IPS-18a (cell line): ENCODE data around the gene HEATR1.

Experiments
- H3K27ac ChIP-seq: one replicate; pipeline ENCODE4 v1.5.1; 2013; ENCODE audit warnings: low read length
- H3K27me3 ChIP-seq: one replicate; pipeline ENCODE4 v1.6.1; 2013; ENCODE audit warnings: mild to moderate bottlenecking, low read length; ENCODE audit not compliant: control insufficient read depth, insufficient read depth
- H3K36me3 ChIP-seq: one replicate; pipeline ENCODE4 v1.6.1; 2013; ENCODE audit warnings: low read depth, low read length; ENCODE audit not compliant: control insufficient read depth
- H3K4me1 ChIP-seq: one replicate; pipeline ENCODE4 v1.6.1; 2013; ENCODE audit warnings: low read depth, low read length; ENCODE audit not compliant: control insufficient read depth
- H3K4me3 ChIP-seq: one replicate; pipeline ENCODE4 v1.5.1; 2013; ENCODE audit warnings: low read length
- H3K9ac ChIP-seq: one replicate; pipeline ENCODE4 v1.6.1; 2013; ENCODE audit warnings: mild to moderate bottlenecking, low read length, moderate library complexity
- H3K9me3 ChIP-seq: one replicate; pipeline ENCODE4 v1.6.1; 2013; ENCODE audit warnings: low read depth, low read length; ENCODE audit not compliant: control insufficient read depth

The HEATR1 gene

GRCh38 chr1:236532850-236533249 is 71.5 kb downstream of the HEATR1 start:
- Histone ChIP-seq H3K4me3 (no peak overlapping the region), H3K9ac (no peak overlapping the region), H3K9me3 (no peaks in the 10 kb centered on the region), H3K4me1 (no peaks in the 10 kb centered on the region), H3K36me3 (no peaks in the 10 kb centered on the region), H3K27me3 (no peaks in the 10 kb centered on the region), H3K27ac (no peak overlapping the region)

- Histone ChIP-seq H3K27me3 (no peaks in the 10 kb centered on the region), H3K4me1 (no peaks in the 10 kb centered on the region), H3K36me3 (no peaks in the 10 kb centered on the region), H3K27ac (no peak overlapping the region), H3K4me3 (no peak overlapping the region), H3K9me3 (no peaks in the 10 kb centered on the region), H3K9ac (no peak overlapping the region)
Measured at GRCh38 chr1:236530959-236531358, 73.4 kb downstream of the HEATR1 start.

DNA sequence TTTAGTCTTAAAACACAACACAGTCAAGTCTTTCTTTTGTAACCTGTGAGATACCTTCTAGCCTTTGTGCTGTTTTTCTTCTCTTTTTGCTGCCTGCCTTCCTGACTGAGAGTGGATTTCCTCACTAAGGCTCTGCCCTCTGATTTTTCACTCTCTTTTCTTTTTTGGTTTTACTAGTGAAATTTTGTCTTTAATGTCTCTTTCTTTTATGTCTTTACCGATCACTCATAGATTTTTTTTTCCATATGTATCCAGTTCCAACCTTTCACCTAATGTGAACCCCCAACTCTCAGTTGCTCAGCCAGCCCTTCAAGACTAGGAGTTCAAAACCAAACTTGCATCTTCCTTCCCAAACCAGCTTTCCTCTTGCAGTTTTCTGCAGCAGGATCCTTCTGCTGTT is 74.0 kb downstream of the HEATR1 start:
- Histone ChIP-seq H3K27me3 (no peaks in the 10 kb centered on the region), H3K27ac (no peak overlapping the region), H3K4me1 (no peaks in the 10 kb centered on the region), H3K9me3 (no peaks in the 10 kb centered on the region), H3K9ac (no peak overlapping the region), H3K4me3 (no peak overlapping the region), H3K36me3 (no peaks in the 10 kb centered on the region)

- H3K36me3 ChIP-seq = no peaks in the 10 kb centered on the region
- H3K4me3 ChIP-seq = no peak overlapping the region
- no peak overlapping the region for H3K27ac ChIP-seq
- no peaks in the 10 kb centered on the region for H3K4me1 ChIP-seq
- H3K9ac ChIP-seq = no peak overlapping the region
- H3K27me3 ChIP-seq = peaks cover 24% of the 10 kb centered on the region
- H3K9me3 ChIP-seq = no peaks in the 10 kb centered on the region
Measured at GRCh38 chr1:236526079-236526478, 78.2 kb downstream of the HEATR1 start.

- Histone ChIP-seq H3K4me1 (no peaks in the 10 kb centered on the region), H3K9me3 (no peaks in the 10 kb centered on the region), H3K36me3 (no peaks in the 10 kb centered on the region), H3K9ac (peak overlapping the region; percentile 43), H3K4me3 (peak overlapping the region; percentile 72), H3K27ac (no peak overlapping the region), H3K27me3 (peaks cover 24% of the 10 kb centered on the region)
Measured at GRCh38 chr1:236524895-236525184, 79.5 kb downstream of the HEATR1 start.

DNA sequence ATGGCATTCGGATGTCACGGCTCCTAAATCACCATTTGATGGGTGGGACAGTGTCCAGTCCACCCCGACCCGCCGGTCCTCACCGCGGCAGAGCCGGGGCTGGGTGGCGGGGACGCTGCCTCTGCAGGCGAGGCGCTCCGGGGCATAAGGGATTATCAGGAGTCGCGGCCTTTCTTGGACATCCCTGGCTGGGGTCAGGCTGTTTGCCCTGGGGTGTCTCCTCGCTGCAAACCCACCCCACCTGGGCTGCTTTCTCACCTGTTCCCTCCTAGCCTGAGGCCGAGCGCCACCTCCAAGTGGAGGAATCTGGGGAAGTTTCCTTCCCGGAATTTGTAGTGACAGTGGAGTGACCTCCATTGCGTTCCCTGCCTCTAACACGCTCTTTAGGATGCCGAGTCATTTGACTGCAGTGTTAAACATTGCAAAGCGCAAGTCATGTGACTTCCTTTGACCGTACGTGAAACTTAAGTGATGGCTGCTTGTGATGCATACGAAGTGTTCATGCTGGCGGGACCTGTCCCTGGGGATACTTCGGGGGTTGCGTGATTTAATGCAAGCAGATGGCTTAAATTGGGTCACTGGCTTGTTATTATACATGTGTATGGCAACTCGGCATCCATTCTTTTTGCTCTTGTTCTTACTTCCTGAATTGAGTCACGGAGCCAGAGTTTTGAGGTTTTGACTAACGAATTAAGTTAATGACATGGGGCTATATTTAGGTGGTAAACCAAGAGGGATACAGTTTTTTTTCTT is 80.0 kb downstream of the HEATR1 start:
- H3K36me3 ChIP-seq = no peaks in the 10 kb centered on the region
- no peaks in the 10 kb centered on the region for H3K9me3 ChIP-seq
- H3K9ac ChIP-seq = peak overlapping the region; percentile 43
- H3K4me3 ChIP-seq = peak overlapping the region; percentile 72
- no peaks in the 10 kb centered on the region for H3K4me1 ChIP-seq
- H3K27me3 ChIP-seq = peaks cover 24% of the 10 kb centered on the region
- no peak overlapping the region for H3K27ac ChIP-seq

DNA sequence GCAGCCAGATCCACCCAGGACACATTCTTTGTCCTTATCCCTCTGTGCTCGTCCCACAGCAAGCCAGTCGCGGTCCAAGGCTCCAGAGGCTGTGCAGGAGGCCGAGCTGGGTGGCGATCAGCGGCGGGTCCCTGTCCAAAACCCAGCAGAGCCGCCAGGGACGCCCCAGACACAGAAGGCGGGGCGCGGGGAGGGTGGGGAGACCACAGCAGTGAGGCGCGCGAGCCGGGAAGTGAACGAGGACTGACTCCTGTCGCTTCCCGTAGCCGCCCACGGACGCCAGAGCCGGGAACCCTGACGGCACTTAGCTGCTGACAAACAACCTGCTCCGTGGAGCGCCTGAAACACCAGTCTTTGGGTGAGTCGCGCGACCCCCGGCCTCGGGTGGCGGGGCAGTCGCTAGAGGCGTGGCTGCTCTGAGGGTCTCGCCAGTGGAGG is 80.6 kb downstream of the HEATR1 start, which contains the start of gene LGALS8:
TSS of gene LGALS8 (plus strand) at position 279 of the 438 bp plus-strand sequence. CDS start 2,089 bp downstream, outside the sequence.
- Histone ChIP-seq H3K4me3 (peak within 1 kb of the TSS; percentile 72), H3K36me3 (no peaks in the 10 kb centered on the region), H3K9me3 (no peaks in the 10 kb centered on the region), H3K27ac (no peak within 1 kb of the TSS), H3K27me3 (peaks cover 24% of the 10 kb centered on the region), H3K9ac (peak within 1 kb of the TSS; percentile 43), H3K4me1 (no peaks in the 10 kb centered on the region)

GRCh38 chr1:236522937-236523703 is 81.2 kb downstream of the HEATR1 start:
- Histone ChIP-seq H3K9ac (no peak overlapping the region), H3K4me3 (peak overlapping the region; percentile 72), H3K27me3 (peaks cover 24% of the 10 kb centered on the region), H3K27ac (no peak overlapping the region), H3K9me3 (no peaks in the 10 kb centered on the region), H3K36me3 (no peaks in the 10 kb centered on the region), H3K4me1 (no peaks in the 10 kb centered on the region)

DNA sequence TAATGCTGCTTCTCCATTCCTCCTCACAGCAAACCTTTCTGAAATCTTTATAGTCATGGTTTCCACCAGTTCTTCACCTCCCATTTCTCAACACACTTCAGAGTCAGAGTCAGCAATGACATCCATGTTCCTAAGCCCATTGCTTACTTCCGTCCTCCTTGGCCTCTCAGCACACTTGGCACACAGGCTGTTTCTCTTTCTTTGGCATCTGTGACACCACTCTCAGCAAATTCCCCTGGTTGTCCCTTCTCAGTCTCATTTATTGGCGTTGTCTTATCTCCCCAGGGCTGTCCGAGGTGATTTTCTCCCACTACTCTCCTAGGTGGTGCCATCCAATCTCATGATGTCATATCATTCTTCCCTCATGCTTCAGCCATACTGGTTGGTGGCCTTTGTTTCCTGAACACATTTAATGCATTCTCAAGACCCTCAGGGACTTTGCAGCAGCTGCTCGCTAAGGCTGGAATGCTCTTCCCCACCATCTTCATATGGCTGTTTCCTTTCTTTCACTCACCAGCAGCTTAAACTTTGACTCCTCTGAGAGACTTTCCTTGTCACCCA is 83.8 kb downstream of the HEATR1 start:
- Histone ChIP-seq H3K27me3 (peaks cover 24% of the 10 kb centered on the region), H3K9ac (no peak overlapping the region), H3K9me3 (no peaks in the 10 kb centered on the region), H3K36me3 (no peaks in the 10 kb centered on the region), H3K27ac (no peak overlapping the region), H3K4me1 (peaks cover 8% of the 10 kb centered on the region), H3K4me3 (no peak overlapping the region)

DNA sequence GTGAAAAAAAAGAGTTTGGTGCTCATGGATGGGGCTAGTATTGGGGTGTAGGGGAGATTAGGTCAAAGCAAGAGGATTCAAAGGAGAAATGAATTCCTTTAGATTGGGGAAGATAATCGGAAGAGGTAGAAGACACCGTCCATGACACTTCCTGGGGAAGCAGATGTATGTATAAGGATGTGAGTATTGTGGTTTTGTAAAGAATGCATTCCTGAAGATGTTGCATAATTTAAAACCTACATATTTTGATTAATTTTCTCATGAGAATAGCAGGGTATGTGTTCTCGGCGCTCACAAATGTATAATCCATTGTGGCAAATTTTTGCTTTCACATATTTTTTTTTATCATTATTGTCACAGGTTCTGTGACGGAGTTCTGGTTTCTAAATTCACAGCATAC is 86.0 kb downstream of the HEATR1 start:
- Histone ChIP-seq H3K4me3 (no peak overlapping the region), H3K36me3 (no peaks in the 10 kb centered on the region), H3K27me3 (peaks cover 7% of the 10 kb centered on the region), H3K27ac (no peak overlapping the region), H3K4me1 (peaks cover 8% of the 10 kb centered on the region), H3K9me3 (no peaks in the 10 kb centered on the region), H3K9ac (no peak overlapping the region)

GRCh38 chr1:236516929-236517704 is 87.2 kb downstream of the HEATR1 start:
- no peak overlapping the region for H3K27ac ChIP-seq

More at GRCh38 chr1:236516929-236517704, 87.2 kb downstream of the HEATR1 start:
- Histone ChIP-seq H3K4me1 (peaks cover 8% of the 10 kb centered on the region), H3K9ac (no peak overlapping the region), H3K36me3 (no peaks in the 10 kb centered on the region), H3K4me3 (no peak overlapping the region), H3K27me3 (no peaks in the 10 kb centered on the region), H3K9me3 (no peaks in the 10 kb centered on the region)
